HG03060 (cell line): ENCODE data around the gene TBC1D22B.

ENCODE experiments used
- ATAC-seq: cut with Tn5 transposase; IDR thresholded peaks from one replicate; pipeline ENCODE4 v1.9.1; 2021; ENCODE audit warnings: low read depth, moderate number of reproducible peaks; ENCODE audit not compliant: unreplicated experiment

TBC1D22B gene

DNA sequence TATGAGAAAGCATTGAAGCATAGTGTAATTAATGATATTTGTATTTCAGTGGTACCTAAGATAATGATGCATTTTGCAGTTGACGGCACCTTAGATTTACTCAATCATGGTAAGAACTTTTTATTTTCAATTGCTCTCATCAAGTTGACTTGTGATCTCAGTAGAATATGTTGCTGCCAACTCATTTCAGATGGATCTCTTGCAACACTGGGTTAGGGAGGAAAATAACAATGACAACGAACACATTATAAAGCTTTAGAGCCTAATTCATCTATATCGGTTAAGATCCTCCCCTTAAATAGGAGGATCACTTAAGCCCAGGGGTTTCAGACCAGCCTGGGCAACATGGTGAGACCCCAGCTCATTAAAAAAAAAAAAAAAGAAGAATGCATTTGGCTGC is 18.0 kb upstream of the TBC1D22B start:
- no peak for ATAC-seq

DNA sequence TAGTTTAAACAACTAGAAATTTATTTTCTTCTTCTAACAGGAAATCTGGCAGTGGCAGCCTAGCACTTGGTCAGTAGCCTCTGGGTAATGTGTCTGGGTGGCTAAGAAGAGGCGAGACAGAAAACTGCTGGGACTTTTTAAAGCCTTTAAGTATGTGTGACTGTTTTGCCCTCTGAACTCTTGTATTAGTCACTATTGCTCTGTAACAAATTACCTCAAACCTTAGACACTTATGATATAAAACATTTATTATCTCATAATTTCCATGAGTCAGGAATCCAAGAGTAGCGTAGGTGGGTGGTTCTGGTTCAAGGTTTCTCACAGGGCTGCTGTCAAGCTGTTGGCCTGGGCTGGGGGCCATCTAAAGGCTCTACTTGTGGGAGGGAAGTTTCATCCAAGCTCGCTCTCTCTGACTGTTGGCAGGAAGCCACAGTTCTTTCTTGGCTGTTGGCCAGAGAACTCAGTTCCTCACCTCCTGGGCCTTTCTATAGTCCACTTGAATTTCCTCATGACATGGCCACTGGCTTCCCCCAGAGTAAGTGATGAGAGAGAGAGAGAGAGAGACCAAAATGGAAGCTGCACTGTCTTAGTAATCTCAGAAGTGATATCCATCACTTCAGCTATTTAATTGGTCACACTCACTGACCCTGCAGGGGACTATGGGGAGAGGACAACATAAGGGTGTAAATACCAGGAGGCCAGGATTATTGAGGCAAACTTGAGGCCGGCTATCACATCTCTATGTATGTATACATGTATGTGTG is 17.4 kb upstream of the TBC1D22B start:
- ATAC-seq: no peak

DNA sequence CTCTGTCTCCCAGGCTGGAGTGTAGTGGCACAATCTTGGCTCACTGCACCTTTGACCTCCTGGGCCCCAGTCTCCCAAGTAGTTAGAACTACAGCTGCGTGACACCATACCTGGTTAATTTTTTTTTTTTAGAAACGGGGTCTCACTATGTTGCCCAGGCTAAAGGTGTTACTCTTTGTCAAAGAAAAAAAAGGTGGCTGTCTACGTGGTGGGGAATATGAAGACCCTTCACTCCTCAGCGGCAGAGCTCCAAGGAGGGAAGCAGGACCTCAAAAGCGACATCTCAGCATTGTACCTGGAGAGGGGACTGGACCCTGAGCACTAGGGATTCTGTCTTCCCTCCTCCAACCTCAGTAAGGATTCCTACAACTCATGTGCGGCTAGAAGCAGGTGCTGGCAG is 16.4 kb upstream of the TBC1D22B start:
- ATAC-seq: no peak

DNA sequence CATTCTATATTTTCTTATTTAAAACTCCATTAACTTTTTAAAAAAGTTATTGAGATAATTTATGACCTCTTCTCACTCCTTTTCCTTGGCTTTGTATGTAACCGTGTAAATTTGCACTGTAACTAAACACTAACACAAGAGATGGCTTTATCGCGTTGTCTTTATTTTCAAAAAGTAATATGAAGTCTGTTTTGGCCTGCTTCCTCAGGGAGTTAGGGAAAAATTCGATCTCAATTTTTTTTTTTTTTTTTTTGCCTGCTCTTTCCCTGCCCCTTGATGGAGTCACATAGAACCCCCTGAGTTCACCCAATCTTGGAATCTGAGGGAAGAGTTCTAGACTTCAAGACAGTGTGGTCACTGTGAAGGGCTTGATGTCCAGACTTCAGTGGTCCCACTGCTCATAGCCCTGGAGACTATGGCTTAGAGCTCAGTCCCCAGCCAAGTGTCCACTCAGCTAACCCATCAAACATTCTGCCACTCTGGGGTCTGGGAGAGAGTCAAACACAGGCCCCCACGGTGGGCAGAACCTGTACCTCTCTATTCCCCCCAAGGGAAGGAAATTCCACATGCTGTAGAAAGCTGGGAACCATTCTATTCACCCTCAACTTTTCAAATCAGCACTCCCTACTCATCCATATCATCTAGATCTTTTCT is 15.7 kb upstream of the TBC1D22B start:
- no peak for ATAC-seq

DNA sequence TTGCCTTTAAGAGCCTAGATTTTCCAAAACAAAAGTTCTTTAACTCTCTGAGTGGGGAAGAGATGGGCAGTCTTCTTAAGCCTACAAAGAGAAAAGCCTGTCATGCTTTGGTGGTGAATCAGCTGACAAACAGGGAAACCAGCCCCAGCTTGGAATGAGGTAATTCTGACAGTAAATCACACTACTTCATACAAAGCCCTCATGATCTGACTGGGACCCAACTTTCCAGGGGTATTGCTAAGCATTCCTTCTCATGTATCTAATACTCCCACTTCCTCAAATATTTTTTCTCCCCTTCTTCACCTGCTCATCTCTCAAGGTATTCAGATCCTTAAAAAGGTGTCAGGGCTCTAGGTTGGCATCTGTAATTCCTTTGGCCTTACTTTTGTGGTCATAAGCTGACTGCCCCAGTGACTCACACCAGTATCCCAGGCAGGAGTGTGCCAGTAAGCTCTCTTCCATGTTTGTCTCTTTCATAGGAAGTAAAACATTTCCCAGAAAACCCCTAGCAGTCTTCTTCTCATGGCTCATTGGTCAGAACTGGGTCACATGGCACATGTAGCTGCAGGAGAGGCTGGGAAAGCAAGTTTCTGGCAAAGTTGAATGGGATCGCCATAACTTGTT is 15.0 kb upstream of the TBC1D22B start:
- no peak for ATAC-seq

DNA sequence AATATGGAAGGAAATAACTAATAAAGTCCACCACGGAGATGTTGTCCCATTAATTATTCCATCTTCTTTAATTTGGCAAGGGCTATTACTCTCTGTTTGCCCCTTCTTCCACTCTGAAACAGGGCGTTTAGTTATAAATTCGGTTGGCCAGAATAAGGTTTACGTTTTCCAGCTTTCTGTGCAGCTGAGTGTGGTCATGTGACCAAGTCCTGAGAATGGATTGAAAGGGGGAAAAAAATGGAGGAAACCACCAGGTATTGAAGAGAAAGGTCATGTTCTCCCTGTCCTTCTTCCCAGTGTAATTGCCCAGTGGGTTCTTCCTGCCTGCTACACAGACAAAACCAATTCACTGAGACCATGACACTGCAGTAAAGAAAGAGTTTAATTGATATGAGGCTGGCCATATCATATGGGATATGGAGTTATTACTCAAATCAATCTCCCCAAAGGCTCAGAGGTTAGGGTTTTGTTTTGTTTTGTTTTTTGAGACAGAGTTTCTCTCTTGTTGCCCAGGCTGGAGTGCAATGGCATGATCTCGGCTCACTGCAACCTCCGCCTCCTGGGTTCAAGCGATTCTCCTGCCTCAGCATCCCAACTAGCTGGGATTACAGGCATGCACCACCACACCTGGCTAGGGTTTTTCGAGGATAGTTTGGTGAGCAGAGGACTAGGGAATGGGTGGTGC is 14.3 kb upstream of the TBC1D22B start:
- no peak for ATAC-seq

DNA sequence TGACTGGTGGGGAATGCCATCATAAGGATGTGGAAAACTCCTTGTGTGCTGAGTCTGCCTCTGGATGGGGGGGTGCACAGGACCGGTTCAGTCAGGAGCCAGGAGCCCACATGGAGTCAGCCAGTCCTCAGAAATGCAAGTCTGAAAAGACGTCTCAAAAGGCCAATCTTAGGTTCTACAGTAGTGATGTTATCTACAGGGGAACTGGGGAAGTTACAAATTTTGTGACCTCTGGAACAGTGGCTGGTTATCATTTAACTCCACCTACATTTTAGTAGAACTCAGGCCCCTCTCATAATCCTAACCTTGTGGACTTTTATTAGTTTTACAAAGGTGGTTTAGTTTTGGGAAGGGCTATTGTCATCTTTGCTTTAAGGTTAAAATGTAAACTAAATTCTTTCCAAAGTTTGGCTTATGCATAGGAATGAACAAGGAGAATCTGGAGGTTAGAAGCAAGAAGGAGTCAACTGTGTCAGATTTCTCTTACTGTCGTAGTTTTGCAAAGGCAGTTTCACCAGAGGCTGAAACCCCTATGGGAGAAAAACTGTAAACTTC is 13.7 kb upstream of the TBC1D22B start:
- ATAC-seq: no peak

DNA sequence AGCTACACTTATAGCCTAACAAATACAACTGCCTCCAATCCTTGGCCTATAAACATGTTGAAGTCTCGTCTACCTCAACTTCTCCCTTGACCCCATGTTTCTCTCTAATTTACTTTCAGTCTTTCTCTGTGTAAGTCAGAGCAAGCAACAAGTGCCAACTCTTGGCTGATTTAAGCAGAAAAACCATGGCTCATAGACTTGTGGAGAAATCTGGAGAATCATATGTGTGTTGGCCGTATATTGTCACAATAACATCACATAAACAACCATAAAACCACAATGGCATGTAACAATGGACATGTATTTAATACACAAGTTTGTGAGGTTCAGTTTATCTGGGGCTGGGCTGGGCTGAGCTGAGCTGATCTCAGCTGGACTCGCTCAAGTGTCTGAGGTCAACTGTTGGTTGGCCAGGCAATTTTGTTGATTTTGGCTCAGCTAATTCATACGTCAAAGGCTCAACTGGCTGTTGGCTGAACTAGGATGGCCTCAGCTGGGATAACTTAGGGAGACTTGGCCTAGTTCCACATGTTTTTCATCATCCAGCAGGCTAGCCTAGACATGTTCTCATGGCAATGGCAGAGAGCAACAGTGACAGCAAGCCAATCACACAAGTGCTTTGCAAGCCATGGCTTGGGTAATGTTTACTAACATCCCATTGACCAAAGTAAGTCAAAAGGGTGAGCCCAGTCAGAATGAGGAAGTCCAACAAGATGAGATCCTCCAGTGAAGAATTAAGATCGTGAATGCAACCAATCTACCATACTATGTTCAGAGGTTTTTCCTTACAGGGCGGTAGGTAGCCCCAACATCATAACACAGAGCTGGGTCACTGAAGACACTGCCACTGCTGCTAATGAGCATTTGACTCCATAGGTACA is 12.9 kb upstream of the TBC1D22B start:
- no peak for ATAC-seq

DNA sequence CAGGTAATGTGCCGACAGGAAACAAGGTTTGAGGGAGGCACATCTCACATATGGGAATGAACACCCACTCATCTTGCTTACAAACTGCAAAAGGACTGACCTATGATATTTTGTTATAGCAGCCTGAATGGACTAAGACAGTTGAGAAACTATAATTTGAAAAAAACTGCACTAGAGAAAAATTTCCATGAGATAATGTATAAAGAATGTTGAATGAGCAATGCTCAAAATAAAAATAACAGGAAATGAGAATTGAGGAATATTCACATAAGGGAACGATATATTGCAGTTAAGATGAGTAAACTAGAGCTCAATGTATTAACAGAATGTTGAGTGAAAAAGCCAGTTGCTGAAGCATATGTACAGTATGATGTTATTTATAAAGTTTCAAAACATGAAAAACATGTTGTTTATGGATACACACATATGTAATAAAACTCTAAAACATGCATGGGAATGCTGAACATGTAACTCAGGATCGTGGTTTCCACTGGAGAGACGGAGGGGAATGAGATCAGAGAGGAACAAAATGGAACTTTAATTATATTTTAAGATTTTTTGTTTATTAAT is 6.3 kb upstream of the TBC1D22B start:
- no peak for ATAC-seq

DNA sequence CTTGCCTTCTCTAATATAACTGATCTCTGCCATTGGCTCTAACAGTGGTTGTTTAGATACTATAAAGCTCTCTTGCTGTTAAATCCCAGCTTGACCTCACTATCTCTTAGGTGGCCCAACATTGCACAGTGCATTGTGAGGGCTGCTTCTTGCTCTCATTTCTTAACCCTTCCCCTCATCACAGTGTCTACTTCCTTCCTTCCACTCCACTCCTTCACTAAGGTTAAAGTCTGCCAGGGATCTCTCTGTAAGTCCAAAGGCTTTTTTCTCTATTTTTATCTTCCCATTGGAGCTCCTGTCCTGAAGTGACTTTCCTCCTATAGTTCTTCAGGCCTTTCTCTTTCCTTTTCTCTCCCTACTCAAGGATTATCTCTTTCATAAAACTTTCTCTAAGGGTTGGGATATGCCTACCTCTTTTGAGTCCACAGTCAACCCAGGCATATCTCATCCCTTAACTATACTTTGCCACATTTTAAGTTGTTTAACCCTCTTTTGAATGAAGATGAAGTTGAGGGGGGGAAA is 4.0 kb upstream of the TBC1D22B start:
- ATAC-seq: no peak

DNA sequence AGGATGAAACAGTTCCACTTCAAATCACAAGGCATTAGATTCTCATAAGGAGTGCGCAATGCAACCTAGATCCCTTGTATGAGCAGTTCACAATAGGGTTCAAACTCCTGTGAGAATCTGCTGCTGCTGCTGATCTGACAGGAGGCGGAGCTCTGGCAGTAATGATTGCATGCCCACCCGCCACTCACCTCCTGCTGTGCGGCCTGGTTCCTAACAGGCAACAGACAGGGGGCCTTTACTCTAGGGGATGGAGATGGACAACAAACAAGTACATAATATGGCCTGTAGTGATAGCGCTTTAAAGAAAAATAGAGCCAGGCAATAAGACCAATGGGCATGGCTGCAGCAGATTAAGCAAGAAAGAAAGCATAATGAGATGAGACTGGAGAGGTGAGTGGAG is 2.7 kb upstream of the TBC1D22B start:
- no peak for ATAC-seq

DNA sequence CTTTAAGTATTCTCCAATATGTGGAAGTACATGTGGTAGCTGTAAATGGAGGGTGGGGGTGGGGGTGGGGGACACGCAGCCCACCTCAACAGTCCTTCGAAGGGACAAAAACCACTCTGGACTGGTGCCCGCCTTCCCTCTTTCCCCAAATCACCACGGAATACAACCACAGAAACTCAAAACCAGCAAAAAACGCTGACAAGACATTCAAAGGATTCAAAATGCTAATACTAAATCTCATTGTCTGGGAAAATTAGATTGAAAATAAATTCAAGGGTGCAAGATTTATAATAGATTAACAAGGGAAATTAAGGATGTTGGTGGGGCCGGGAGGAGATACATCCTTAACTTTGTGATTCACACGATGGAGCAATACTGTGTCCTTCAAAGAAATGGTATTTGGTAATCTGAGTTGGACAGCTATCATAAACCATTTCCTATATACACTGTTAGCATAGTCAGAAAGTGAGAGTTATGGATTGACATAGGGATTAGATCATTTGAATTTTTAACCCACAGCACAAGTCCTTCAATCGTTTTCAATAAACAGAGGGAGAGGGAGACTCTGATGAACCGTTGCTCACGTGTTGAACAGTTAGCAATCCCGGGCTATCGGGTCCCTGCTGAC is 766 bp upstream of the TBC1D22B start:
- ATAC-seq: no peak

DNA sequence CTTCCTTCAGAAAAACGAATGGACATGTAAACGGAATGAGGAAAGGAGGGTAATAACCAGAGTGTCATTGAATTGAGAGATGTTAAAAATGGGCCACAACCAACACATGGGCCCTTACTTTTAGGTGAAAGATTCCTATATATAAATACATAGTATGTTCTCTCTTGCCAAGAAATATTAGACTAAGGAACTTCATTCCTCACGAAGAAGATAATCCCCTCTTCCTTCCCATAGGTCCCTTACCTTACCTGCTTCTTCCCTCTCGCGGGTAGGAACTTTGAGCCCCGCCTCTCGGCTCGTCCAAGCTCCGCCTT is 295 bp upstream of the TBC1D22B start:
- ATAC-seq: no peak

DNA sequence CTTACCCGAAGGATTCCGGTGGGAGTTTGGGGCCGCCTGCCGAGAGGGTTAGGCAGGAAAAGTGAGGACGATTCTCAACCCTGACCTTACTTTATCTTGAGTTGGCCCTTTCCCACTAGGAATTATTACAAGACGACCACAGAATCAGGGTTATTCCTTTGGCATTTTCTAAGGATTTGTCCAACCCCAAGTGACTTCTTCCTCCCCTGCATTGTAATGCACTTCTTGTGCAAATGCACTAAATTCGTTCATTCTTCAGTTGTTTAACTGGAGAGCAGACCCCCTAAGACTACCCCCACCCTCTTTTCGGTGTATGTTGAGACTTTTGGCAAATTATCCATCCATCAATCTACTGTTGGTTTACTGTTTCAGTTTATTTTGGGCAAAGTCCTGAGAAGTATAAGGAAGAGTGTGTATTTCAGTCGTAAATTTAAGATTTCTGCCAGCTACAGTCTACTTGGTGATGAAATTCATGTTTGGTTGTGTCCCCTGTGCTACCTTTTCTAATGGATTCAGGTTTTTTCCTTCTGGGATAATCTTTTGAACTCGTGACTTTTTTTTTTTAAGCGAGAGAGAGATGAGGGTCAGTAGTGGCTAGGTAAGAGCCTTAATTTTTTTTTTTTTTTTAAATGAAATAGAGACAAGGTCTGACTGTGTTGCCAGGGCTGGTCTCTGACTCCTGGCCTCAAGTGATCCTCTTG is 983 bp downstream of the TBC1D22B start:
- no peak for ATAC-seq

DNA sequence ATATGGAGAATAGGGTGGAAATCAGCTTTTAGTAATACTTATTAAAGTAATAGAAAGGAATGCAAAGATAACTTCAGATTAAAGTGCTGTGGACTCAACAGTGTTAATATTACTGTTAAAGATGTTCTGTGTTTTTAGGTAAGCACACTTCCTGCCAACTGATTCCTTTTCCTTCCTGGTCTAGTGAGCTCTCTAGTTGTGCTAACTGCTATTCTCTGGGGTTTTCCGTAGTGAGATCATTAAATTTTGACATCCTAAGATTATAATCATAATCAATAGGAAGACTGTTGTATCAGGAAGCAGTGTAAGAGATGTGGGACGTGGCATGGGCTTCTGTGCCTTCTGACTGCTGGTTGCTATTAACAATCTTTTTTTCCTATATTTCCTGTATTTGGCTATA is 1.6 kb downstream of the TBC1D22B start:
- ATAC-seq: no peak

DNA sequence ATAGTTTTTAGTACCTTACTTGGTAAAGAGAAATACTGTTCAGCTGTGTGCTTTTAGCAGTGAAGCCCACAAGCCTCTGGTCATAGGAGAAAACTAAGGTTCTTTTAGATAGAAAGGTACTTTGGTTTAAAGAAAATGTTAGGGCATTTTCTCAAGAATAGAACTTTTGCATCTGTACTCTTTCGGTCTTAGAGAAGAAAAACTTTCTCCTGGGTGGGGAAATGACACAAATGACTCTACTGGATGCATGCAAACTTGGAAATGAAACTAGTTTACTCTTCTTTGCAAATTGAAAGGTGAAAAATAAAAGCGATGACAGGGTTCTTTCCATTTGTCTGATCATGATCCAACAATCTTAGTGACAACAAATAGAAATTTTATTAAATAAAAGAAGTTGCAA is 2.5 kb downstream of the TBC1D22B start:
- no peak for ATAC-seq

DNA sequence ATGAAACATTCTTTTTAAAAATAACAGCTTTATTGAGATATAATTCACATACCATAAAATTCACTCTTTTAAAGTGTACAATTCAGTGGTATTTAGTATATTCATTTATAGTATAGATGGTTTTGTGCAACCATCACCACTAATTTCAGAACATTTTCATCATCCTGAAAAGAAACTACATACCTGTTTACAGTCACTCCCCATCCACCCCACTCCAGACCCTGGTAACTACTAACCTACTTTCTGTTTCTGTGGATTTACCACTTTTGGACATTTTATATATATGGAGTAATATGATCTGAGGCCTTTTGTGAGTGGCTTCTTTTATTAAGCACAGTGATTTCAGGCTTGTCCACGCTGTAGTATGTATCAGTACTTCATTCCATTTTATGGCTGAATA is 2.9 kb downstream of the TBC1D22B start:
- ATAC-seq: no peak

DNA sequence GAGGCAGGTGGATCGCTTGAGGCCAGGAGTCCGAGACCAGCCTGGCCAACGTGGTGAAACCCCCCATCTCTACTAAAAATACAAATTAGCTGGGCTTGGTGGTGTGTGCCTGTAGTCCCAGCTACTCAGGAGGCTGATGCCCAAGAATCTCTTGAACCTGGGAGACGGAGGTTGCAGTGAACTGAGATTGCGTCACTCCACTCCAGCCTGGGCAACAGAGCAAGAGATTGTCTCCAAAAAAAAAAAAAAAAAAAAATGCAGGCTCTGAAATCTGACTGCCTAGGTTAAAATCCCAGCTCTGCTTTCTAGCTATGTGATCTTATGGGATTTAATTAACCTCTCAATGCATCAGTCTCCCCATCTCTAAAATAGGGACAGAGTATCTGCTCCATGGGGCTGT is 3.6 kb downstream of the TBC1D22B start:
- no peak for ATAC-seq
